H9 (cell line): ENCODE results near the gene IGF2BP2. TPM values are rescaled to one million over a fixed set of nuclear protein-coding genes. Genes with fewer than 3 reads are reported as not detected.

Experiments used
- DNase-seq: peaks from one replicate; pipeline ENCODE4 v3.0.0-alpha.2; 2017
- H2AFZ ChIP-seq: one replicate; pipeline ENCODE4 v1.6.1; 2013; ENCODE audit warnings: mild to moderate bottlenecking, low read length, control low read depth, moderate library complexity
- H2AK5ac ChIP-seq: 2 replicates; pipeline ENCODE4 v1.6.1; 2013; ENCODE audit warnings: low read length, control low read depth, mixed read lengths; ENCODE audit not compliant: insufficient read length
- H2BK120ac ChIP-seq: one replicate; pipeline ENCODE4 v1.6.1; 2013; ENCODE audit warnings: low read depth, mild to moderate bottlenecking, low read length, control low read depth, inconsistent platforms; ENCODE audit not compliant: poor library complexity, severe bottlenecking
- H2BK12ac ChIP-seq: 2 replicates; pipeline ENCODE4 v1.6.1; 2013; ENCODE audit warnings: low read length, control low read depth, mixed read lengths, low read depth; ENCODE audit not compliant: insufficient read length
- H2BK15ac ChIP-seq: 2 replicates; pipeline ENCODE4 v1.6.1; 2013; ENCODE audit warnings: low read depth, low read length, control low read depth
- H2BK20ac ChIP-seq: one replicate; pipeline ENCODE4 v1.6.1; 2013; ENCODE audit warnings: low read depth, mild to moderate bottlenecking, low read length, control low read depth, inconsistent platforms; ENCODE audit not compliant: poor library complexity, severe bottlenecking
- H2BK5ac ChIP-seq: 2 replicates; pipeline ENCODE4 v1.6.1; 2013; ENCODE audit warnings: low read length, control low read depth, mixed read lengths; ENCODE audit not compliant: insufficient read length
- H3K14ac ChIP-seq: 2 replicates; pipeline ENCODE4 v1.6.1; 2013; ENCODE audit warnings: low read length, control low read depth; ENCODE audit not compliant: insufficient read depth
- H3K18ac ChIP-seq: 2 replicates; pipeline ENCODE4 v1.6.1; 2013; ENCODE audit warnings: low read depth, mild to moderate bottlenecking, mixed read lengths, low read length, control low read depth; ENCODE audit not compliant: insufficient read length
- H3K23ac ChIP-seq: 2 replicates; pipeline ENCODE4 v1.6.1; 2013; ENCODE audit warnings: low read length, control low read depth, mixed read lengths, low read depth; ENCODE audit not compliant: insufficient read length
- H3K23me2 ChIP-seq: 2 replicates; pipeline ENCODE4 v1.6.1; 2013; ENCODE audit warnings: low read depth, mild to moderate bottlenecking, mixed read lengths, low read length, control low read depth; ENCODE audit not compliant: insufficient read length, poor library complexity, severe bottlenecking
- H3K27ac ChIP-seq: 2 replicates; pipeline ENCODE4 v1.5.1; 2013; ENCODE audit warnings: low read length, control low read depth, mixed read lengths, low read depth; ENCODE audit not compliant: insufficient read length
- H3K27me3 ChIP-seq: 2 replicates; pipeline ENCODE4 v1.6.1; 2013; ENCODE audit warnings: low read length, control low read depth, inconsistent platforms; ENCODE audit not compliant: insufficient read depth
- H3K4ac ChIP-seq: 2 replicates; pipeline ENCODE4 v1.6.1; 2013; ENCODE audit warnings: low read depth, mild to moderate bottlenecking, control low read depth, inconsistent platforms, low read length, moderate library complexity
- H3K4me1 ChIP-seq: 2 replicates; pipeline ENCODE4 v1.6.1; 2013; ENCODE audit warnings: low read length, control low read depth, inconsistent platforms; ENCODE audit not compliant: insufficient read depth
- H3K4me2 ChIP-seq: 2 replicates; pipeline ENCODE4 v1.6.1; 2013; ENCODE audit warnings: low read length, control low read depth, mixed read lengths; ENCODE audit not compliant: insufficient read length, insufficient read depth
- H3K56ac ChIP-seq: 2 replicates; pipeline ENCODE4 v1.6.1; 2013; ENCODE audit warnings: low read depth, mild to moderate bottlenecking, mixed read lengths, low read length, control low read depth; ENCODE audit not compliant: insufficient read length
- H3K79me1 ChIP-seq: 2 replicates; pipeline ENCODE4 v1.6.1; 2013; ENCODE audit warnings: low read depth, mild to moderate bottlenecking, moderate library complexity, low read length, control low read depth, inconsistent platforms; ENCODE audit not compliant: insufficient read depth, poor library complexity, severe bottlenecking
- H3K79me2 ChIP-seq: 2 replicates; pipeline ENCODE4 v1.6.1; 2013; ENCODE audit warnings: low read length, control low read depth, inconsistent platforms; ENCODE audit not compliant: insufficient read depth
- H3K9ac ChIP-seq: 2 replicates; pipeline ENCODE4 v1.6.1; 2013; ENCODE audit warnings: low read length, control low read depth, mixed read lengths; ENCODE audit not compliant: insufficient read length; ENCODE audit errors: extremely low read depth
- H3K9me3 ChIP-seq: one replicate; pipeline ENCODE4 v1.6.1; 2013; ENCODE audit warnings: low read depth, low read length, inconsistent platforms; ENCODE audit not compliant: control insufficient read depth
- H3T11ph ChIP-seq: one replicate; pipeline ENCODE4 v1.6.1; 2013; ENCODE audit warnings: mild to moderate bottlenecking, low read length, control low read depth, inconsistent platforms
- H4K20me1 ChIP-seq: one replicate; pipeline ENCODE4 v1.6.1; 2013; ENCODE audit not compliant: control insufficient read depth, insufficient read length, insufficient read depth
- H4K5ac ChIP-seq: 2 replicates; pipeline ENCODE4 v1.6.1; 2013; ENCODE audit warnings: low read depth, mild to moderate bottlenecking, mixed read lengths, low read length, control low read depth; ENCODE audit not compliant: insufficient read length
- H4K8ac ChIP-seq: replicated peaks from 2 replicates; pipeline ENCODE4 v1.6.1; 2013; ENCODE audit warnings: low read length, control low read depth, mixed read lengths, low read depth; ENCODE audit not compliant: insufficient read length
- H4K91ac ChIP-seq: 2 replicates; pipeline ENCODE4 v1.6.1; 2013; ENCODE audit warnings: low read depth, mild to moderate bottlenecking, moderate library complexity, mixed read lengths, low read length, control low read depth; ENCODE audit not compliant: insufficient read length
- H3K27ac Mint-ChIP-seq, 3 experiments: 2 replicates in 2 of 3; 3 replicates in 1 of 3; pipeline ENCODE4 v1.8.0; 2020 to 2021; ENCODE audit warnings: mixed read lengths in 3 of 3, mild to moderate bottlenecking in 1 of 3, moderate library complexity in 1 of 3
- H3K27me3 Mint-ChIP-seq: 2 replicates; pipeline ENCODE4 v1.8.0; 2021; ENCODE audit warnings: low read depth, mild to moderate bottlenecking, moderate library complexity, mixed read lengths
- H3K36me3 Mint-ChIP-seq, 3 experiments: 2 replicates in 2 of 3; 3 replicates in 1 of 3; pipeline ENCODE4 v1.8.0; 2020 to 2021; ENCODE audit warnings: low read depth in 3 of 3, mixed read lengths in 3 of 3; ENCODE audit not compliant: insufficient read depth in 1 of 3
- H3K4me1 Mint-ChIP-seq, 2 experiments: 2 replicates each; pipeline ENCODE4 v1.8.0; 2020; ENCODE audit warnings: mixed read lengths in 2 of 2
- H3K4me3 Mint-ChIP-seq, 2 experiments: 2 replicates in 1 of 2; 3 replicates in 1 of 2; pipeline ENCODE4 v1.8.0; 2020 to 2021; ENCODE audit warnings: mild to moderate bottlenecking in 2 of 2, mixed read lengths in 2 of 2, moderate library complexity in 1 of 2
- H3K9me3 Mint-ChIP-seq, 2 experiments: 2 replicates in 1 of 2; 3 replicates in 1 of 2; pipeline ENCODE4 v1.8.0; 2020; ENCODE audit warnings: mild to moderate bottlenecking in 2 of 2, mixed read lengths in 2 of 2, moderate library complexity in 1 of 2
- WGBS: extraction: QIAGEN DNeasy Blood & Tissue Kit; methylation state at CpG from one replicate; pipeline ENCODE4 v1.1.7; 2013; ENCODE audit warnings: missing lambda C conversion rate, low lambda C conversion rate, mixed read lengths; ENCODE audit not compliant: insufficient read length; ENCODE audit errors: extremely low coverage; 5-methylcytosine and 5-hydroxymethylcytosine counted together
- total RNA-seq: library from RNA; stranded (reverse); gene quantifications from 2 replicates; pipeline ENCODE4 v1.2.1, GENCODE V29; 2021
- TF ChIP-seq, protein P1 (sequence below): fragments of 200-600 bp; sonication (generic); conservative IDR thresholded peaks from 3 replicates; pipeline ENCODE4 v1.8.0; 2021; ENCODE audit warnings: antibody characterized with exemption, mild to moderate bottlenecking

The IGF2BP2 gene
- total RNA-seq, 1 experiment from 2014 or later: 130 TPM

DNA sequence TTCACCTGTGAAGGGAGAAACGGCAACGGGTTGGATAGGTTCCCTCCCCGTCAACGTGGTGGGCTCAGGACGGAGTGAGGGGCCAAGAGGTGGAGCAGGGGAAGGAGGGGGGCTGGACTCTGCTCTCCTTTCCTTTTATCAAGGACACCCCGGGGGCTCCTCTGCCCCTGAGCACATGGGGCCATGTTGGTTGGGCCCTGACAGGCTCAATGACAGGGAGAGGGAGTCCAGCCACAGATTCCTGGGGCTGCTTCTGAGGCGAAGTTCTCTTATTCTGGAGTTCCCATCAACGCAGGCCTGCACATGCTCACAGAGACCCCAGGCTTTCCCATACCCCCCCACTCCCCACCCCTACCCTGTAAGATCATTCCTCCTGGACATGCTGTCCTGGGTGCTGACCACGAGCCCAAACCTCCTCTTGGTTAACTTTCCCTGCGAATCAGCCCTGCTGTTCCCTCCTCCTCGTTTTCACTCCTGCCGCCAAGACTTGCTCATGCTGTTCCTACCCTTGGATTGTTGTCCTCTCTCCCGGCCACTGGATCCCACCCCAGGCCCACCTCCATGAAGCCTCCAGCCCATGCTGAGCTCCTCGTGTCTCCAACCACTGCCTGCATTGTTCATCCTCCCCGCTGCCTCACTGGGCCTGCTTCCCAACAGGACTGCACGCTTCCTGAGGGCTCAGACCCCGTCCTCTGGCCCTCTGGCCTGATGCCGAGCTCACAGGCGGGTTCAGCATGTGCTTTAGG, 177.5 kb downstream of the IGF2BP2 start:
- Histone ChIP-seq H4K20me1 (no peaks in the 10 kb centered on the region), H4K91ac (no peak overlapping the region), H3K56ac (no peak overlapping the region), H2BK12ac (no peak overlapping the region), H2BK120ac (no peak overlapping the region), H3K4ac (no peak overlapping the region), H3K79me2 (no peaks in the 10 kb centered on the region), H2AK5ac (no peak overlapping the region), H2BK5ac (no peak overlapping the region), H3K23me2 (no peaks in the 10 kb centered on the region), H3K27ac (no peak overlapping the region), H3K4me2 (no peak overlapping the region), H3K9me3 (no peaks in the 10 kb centered on the region), H3K23ac (no peak overlapping the region), H4K5ac (no peak overlapping the region), H4K8ac (no peak overlapping the region), H3K18ac (no peak overlapping the region), H2BK20ac (no peak overlapping the region), H3K27me3 (no peaks in the 10 kb centered on the region), H3K79me1 (no peaks in the 10 kb centered on the region), H3T11ph (no peak overlapping the region), H3K14ac (no peak overlapping the region), H3K4me1 (peaks cover 7% of the 10 kb centered on the region; the same call in 1 of the 2 replicates), H2AFZ (no peak overlapping the region), H3K9ac (no peak overlapping the region), H2BK15ac (no peak overlapping the region)
- Mint-ChIP-seq H3K4me1 (peaks cover 28 to 41% of the 10 kb centered on the region in 2 experiments), H3K36me3 (peaks cover 49 to 80% (median 79%) of the 10 kb centered on the region in 3 experiments), H3K4me3 (peak overlapping the region in 1 of 2 experiments; percentile 41; a peak in 2 of 5 replicates), H3K9me3 (no peaks in the 10 kb centered on the region), H3K27me3 (peaks cover 3% of the 10 kb centered on the region; the same call in 1 of the 2 replicates), H3K27ac (peak overlapping the region in 2 of 3 experiments; percentile 89; a peak in 4 of 7 replicates)
- no peak for DNase-seq
- WGBS: no CpG with 5 or more reads among the region's 19 CpGs
- TF ChIP-seq, protein P1, sequence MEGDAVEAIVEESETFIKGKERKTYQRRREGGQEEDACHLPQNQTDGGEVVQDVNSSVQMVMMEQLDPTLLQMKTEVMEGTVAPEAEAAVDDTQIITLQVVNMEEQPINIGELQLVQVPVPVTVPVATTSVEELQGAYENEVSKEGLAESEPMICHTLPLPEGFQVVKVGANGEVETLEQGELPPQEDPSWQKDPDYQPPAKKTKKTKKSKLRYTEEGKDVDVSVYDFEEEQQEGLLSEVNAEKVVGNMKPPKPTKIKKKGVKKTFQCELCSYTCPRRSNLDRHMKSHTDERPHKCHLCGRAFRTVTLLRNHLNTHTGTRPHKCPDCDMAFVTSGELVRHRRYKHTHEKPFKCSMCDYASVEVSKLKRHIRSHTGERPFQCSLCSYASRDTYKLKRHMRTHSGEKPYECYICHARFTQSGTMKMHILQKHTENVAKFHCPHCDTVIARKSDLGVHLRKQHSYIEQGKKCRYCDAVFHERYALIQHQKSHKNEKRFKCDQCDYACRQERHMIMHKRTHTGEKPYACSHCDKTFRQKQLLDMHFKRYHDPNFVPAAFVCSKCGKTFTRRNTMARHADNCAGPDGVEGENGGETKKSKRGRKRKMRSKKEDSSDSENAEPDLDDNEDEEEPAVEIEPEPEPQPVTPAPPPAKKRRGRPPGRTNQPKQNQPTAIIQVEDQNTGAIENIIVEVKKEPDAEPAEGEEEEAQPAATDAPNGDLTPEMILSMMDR: no peak
